Forelimb muscle (tissue), 1 donor: ENCODE data around the gene XCR1. TPM values are rescaled to one million over a fixed set of nuclear protein-coding genes. Genes with fewer than 3 reads are reported as not detected.
"Not testable (repeated sequence)": the region's sequence is repeated elsewhere in the genome, so short reads cannot be mapped to it uniquely, and the experiment has no call there.

Experiments used
- DNase-seq: peaks from one replicate; pipeline ENCODE4 v3.0.0-alpha.2; 2013; ENCODE audit warnings: low read depth
- polyA plus RNA-seq: library from polyadenylated mRNA; unstranded; fragments of 120-200 nt; gene quantifications from one replicate; pipeline ENCODE4 v1.2.1, GENCODE V29; 2013; ENCODE audit not compliant: insufficient read length

XCR1 gene
- polyA plus RNA-seq, 1 donor, result 0.27 TPM

DNA sequence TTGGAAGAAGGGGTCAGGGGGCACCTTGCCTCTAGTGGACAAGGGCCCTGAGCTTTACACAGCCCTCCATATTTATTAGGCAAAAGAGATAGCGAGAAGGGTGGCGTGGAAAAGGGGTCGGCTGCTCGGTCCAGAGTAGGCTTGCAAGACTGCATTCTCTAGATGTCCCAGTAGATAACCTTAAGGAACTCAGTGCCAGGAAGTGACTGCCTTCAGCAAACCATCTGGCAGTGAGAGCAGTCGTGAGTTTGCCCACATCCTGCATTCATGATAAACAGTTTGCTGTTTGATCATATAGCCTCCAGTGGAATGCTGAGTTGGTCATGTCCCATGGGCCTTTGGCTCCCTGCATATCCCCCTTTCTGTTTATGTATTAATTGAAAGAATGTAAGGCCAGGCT is 18.9 kb upstream of the XCR1 start:
- not testable (repeated sequence) for DNase-seq

- DNase-seq, result no peak
These were observed 11.6 kb upstream of the XCR1 start for GRCh38 chr3:46038916-46039315.

DNA sequence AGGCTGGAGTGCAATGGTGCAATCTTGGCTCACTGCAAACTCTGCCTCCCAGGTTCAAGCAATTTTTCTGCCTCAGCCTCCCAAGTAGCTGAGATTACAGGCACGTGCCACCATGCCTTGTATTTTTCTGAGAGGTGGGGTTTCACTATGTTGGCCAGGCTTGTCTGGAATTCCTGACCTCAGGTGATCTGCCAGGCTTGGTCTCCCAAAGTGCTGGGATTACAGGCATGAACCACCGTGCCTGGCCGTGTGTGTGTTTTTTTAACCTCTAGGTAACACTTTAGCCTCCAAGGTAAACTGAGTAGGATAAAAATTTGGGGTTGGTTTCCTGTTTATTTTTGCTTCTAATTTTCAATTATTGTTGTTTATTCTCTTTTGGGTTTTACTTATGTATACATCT is 10.8 kb upstream of the XCR1 start:
- DNase-seq, result not testable (repeated sequence)

DNA sequence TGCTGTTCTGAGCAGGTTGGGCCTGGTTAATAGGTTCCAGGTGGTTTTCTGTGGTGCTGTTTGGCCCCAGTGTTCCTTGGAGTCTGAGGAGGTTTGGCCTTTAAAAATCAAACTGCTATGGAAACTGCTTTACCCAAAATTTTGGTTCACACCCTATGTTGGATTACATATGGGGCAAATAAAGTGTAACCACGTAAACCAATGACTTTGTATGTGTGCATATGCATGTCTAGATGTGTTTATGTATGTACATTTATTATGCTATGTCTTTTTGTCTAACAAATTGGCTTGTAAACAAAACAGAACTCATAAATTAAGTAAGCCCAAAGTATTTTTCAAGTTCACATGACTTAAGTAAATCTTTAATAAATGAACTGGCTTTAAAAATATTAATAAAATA is 8.9 kb upstream of the XCR1 start:
- DNase-seq, result no peak

- DNase-seq, result no peak
These were observed 4.5 kb upstream of the XCR1 start for GRCh38 chr3:46031747-46032146.

- DNase-seq, result no peak
These were observed 4.0 kb upstream of the XCR1 start for GRCh38 chr3:46031269-46031668.

- no peak for DNase-seq
These were observed 3.3 kb upstream of the XCR1 start for GRCh38 chr3:46030626-46031025.

GRCh38 chr3:46029953-46030543 is 2.8 kb upstream of the XCR1 start:
- no peak for DNase-seq

DNA sequence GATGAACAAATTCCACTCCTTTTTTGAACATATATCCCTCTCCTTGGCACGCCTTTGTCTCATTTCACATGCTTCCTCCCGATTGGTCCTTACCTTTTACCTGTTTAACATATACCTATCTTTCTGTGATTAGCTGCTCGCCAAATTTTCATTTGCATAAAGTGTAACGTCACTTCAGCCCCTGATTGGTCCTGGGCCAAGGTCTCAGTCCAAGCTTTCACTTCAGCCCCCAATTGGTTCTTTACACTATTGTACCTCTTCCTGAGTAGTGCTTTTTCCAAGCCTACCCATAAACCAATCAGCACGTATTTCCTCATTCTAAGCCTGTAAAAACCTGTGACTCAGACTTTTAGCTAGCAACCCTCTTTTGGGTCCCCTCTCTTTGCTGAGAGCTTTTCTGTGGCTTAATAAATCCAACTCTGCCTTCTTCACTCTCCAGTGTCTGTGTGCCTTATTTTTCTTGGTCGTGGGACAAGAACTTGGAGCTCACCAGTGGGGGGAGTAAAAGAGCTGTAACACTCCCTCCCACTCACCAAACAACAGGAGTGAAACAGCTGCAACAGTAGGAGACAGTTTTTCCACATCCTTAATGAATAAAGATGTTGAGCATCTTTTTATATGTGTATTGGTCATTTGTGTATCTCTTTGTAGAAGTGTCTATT is 584 bp upstream of the XCR1 start:
- DNase-seq, result no peak

GRCh38 chr3:46025139-46025538 is 2.1 kb downstream of the XCR1 start:
- no peak for DNase-seq

DNA sequence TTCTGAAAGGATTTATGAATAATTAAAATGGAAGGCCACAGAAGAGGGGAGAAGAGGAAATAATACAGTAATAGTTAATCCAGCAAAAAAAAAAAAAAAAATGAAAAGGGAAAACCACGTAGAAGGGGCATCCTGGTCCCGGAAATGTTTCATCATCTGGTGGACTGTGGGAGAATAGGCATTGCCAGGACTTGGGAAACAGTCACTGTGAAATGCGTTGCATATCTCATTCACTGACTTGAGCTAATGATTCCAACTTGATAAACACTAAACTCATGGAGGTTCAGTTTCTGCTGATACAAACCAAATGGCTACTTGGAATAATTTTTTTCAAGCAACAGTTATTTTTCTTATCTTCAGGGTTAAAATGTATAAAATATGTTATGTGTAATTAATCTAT is 3.2 kb downstream of the XCR1 start:
- DNase-seq, result no peak

- DNase-seq, result no peak
These were observed 4.1 kb downstream of the XCR1 start for GRCh38 chr3:46022909-46023785.

DNA sequence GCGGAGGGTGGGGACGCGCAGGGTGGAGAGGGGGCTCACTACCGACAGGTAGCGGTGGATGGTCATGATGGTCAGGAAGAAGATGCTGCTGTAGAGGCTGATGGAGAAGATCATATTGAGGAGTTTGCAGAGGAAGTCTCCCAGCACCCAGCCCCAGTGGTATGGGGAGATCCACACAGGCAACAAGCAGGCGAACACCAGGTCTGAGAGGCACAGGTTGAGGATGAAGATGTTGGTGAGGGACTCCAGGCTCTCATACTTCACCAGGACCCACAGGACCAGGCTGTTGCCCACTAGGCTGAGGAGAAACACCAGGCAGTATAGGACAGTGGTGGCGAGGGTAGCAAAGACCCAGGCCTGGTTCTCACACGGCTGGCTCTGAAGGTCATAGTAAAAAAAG is 5.8 kb downstream of the XCR1 start:
- DNase-seq, result no peak

GRCh38 chr3:46020766-46021510 is 6.3 kb downstream of the XCR1 start:
- DNase-seq, result no peak

GRCh38 chr3:46019707-46020106 is 7.6 kb downstream of the XCR1 start:
- DNase-seq, result no peak

- DNase-seq, result no peak
These were observed 9.6 kb downstream of the XCR1 start for GRCh38 chr3:46017720-46018119.

- DNase-seq, result no peak
These were observed 13.8 kb downstream of the XCR1 start for GRCh38 chr3:46013316-46014094.

GRCh38 chr3:46012246-46012645 is 15.0 kb downstream of the XCR1 start:
- DNase-seq, result no peak

GRCh38 chr3:46010519-46011113 is 16.7 kb downstream of the XCR1 start:
- DNase-seq, result no peak

GRCh38 chr3:46008058-46008457 is 19.2 kb downstream of the XCR1 start:
- no peak for DNase-seq

DNA sequence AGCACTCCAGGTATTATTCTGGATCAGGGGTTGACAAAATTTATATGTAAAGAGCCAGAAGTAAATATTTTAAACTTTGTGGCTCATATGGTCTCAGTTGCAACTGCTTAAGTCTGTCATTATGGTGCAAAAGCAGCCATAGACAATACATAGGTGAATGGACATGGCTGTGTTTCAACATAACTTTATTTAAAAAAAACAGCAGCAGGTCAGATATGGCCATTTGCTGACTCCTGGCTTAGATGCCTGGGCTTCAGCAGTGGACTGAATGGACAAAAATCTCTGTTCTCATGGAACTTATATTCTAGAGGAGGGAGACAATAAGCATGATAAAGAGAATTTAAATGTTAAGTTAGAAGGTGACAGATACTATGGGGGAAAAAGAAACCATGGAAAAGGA is 20.0 kb downstream of the XCR1 start:
- no peak for DNase-seq
